Measurements from ENCODE around the gene OVOL1.

Gene OVOL1

DNA sequence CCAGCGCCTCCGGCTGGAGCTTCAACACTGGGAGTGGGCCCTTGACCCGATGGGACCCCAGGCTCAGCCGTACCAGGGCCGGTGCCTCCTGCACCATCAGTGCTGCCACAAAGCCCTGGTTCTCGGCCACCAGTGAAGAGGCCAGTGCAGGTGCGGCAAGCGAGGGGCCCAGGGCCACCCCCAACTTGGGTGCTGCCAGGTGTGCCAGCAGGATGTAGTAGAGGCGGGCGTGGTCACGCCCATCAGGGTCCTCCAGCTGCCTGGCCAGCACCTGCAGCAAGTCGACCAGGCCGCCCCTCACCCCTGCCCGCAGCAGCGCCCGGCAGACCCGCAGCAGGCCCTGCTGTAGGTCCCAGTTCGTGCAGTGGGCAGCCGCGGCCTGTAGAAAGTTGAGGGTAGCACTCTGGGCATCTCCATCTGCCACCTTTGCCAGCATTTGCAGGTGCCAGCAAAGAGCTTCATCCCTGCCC is 8.4 kb upstream of the OVOL1 start:
- DNase-seq: no peak

DNA sequence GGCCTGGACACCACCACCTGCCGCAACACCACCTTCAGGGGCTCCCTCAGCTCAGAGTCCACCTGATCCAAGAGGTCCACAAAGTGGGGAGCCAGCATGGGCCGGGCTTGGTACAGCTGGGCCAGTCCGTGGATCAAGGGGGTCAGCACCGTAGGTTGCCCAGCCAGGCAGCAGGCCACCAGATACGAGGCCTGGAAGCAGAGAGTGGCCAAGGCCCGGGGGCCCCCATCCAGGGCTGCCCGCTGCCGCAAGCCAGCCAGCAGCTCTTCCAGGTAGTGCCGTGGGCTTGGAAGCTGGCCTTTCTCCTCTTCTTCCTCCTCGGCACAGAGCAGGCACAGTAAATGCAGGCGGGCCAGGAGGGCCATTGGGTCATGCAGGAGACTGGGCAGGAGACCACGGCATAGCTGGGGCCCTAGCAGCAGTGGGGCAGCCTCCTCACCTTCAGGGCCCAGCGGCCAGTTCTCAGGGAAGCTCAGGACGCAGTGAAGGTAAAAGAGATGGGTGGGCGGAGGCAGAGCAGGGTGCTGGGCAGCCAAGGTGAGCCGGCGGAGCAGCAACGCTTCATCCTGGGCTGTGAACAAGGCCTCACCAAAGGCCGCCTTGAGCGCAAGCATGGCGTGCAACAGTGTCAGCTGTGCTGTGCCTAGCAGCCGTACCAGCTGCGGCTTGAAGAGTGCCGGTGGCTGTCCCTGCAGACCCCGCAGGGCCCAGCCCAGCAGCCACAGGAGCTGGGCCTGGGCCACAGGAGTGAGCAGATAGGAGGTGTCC is 7.8 kb upstream of the OVOL1 start:
- DNase-seq: no peak

DNA sequence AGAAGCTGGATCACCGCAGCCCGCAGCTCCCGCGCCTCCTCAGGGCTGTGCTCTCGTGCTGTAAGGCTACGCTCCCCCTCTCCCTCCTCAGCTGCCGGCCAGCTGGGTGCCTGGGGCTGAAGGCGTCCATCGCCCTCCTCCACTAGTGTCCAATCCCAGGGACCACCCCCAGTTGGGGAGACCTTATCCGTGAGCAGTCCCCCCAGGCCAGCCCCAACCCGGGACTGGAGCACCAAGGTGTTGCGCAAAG is 7.3 kb upstream of the OVOL1 start:
- DNase-seq: no peak

DNA sequence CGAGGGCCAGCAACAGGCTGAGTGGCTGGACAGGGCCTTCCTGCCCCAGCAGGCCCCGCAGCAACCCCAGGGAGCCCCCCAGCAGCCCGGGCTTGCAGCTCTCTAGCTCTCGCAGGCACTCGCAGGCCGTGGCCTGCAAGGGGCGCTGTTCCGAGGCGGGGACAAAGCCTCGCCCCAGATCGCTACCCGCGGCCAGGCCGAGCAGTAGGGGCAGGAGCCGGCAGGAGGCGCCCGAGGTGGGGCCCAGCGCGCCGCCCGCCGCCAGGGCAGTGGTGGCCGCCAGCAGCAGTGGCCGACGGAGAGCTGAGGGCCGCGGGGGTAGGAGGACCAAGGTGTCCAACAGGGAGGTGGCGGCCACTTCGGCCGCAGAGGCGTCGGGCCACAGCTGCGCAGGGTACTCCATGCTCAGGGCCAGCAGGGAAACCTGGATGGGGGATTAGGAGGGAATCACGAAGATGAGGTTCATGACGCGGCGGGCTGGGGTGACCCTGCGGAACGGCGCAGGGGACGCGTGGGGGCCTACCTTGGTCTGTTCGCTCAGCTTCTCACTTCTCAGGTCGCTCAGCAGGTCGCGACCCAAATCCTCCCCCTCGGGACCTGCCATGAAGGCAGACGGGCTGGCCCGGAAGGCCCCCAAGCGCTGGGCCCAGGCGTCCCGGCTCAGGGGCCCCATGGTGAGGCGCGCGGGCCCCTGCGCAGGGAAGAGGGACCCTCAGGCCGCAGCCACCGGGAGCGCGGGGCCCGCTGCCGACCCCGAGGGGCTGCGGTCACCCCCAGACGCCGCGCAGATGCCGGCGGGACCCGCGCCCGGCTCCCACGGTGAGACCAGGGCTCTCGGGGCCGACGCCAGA is 6.7 kb upstream of the OVOL1 start:
- peak; percentile 90 for DNase-seq

DNA sequence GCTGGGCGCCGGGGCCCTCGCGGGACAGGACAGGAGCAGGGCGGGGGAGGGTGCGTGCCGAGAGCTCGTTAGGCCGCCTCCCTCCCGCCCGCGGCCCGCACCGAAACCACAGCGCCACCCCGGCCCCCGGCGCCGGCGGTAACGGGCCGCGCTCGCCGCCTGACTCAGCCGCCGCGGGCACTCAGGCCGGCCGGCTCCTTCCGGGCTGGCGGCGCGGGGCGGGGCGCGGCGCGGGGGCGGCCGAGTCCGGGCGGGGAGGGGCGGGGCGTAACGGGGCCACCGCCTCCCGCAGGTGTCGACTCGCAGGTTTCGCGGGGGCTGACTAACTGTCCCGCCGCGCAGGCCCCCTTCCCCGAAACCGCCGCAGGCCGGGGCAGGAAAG is 6.1 kb upstream of the OVOL1 start, which contains the start of gene AP5B1:
Gene AP5B1 (minus strand): TSS at position 207 of the 382 bp plus-strand sequence. CDS start 385 bp downstream, outside the sequence.
- peak; percentile 70 for DNase-seq

DNA sequence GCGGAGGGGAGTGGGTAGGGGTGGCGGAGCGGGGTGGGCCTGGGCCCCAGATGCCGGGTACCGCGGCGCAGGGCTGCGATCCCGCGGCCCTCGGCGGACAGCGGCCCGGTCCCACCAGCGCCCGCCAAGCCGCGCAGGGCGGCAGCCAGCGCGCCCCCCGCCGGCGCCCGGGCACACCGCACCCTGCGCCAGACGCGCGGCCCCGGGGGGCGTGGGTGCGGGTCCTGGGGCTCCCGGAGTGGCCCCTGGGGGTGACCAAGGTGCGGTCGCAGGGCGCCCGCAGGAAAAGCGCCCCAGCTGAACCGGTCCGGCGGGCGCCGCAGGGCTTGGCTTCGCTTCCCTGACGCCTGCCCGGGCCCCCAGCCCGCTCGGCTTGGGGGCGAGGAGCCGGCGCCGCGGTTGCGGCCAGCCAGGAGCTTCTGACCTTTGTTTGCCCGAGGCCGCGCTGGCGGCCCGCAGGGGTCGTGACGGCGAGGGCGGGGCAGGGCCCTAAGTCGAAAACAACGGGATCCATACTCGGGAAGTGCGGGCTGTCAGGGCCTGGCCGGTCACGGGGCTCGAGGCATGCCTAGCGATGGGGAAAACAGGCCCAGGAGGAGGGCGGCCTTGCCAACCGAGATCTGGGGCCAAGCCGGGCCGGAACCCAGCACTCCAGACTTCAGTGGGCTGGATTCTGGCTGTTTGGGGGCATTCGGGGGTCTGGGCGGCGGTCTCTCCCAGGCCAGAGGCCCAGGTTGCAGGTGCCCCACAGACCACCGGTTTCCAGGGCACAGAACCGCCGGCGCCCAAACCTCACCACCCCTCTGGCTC is 5.5 kb upstream of the OVOL1 start:
- no peak for DNase-seq

DNA sequence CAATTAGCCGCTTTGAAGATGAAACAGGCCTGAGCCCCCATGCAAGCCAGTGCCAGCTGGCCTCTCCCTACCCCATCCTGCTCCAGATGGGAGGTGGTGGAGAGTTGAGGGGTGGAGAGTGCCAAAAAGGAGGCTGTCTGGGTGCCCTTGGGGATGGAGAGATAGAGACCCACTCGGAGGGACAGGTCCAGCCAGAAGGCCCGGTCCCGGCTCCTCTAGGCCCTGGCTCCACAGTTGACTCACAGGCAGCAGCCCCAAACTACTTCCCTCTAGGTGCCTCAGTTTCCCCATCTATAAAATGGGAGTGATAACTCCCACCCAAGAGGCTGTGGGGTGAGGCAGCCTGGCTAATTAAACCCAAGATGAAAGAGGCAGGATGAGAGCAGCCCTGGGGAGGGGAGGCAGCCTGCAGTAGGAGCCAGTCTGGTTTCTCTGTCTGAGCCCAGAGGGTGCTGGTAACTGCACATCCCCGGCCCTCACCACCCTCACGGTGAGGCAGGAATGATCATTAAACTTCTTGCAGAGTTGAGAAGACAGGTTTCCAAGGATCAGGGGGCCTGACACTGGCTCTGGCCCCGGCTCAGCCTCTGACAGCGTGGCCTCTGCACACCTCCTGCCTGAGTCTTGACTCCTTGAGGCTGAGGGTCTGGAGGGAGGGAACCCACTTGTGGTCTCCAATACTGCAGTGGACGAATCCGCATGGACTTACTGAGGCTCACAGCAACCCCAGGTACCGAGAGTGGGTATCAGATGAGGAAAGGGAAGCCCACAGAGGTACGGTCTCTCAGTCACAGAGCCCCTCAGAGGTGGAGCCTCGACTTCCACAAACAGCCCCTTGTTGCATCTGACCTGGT is 4.7 kb upstream of the OVOL1 start:
- no peak for DNase-seq

DNA sequence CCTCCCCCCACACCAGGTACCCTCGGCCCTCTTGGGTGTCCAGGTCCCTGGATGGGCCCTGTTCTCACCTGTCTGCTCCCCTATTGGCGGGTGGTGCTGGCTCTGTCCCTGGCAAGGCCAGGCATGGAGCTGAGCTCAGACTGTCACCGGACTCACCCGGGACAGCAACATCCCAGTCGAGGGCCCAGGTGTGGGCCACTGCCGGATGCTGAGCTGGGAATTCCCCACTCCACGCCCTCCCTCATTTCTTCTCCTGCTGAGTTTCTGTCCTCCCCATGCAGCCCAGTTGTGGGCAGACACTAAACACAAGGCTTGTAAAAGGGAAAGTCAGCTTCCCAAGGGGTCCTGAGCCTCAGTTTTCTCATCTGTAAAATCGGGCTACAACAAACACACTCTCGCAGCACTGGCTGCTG is 4.0 kb upstream of the OVOL1 start:
- DNase-seq: no peak

DNA sequence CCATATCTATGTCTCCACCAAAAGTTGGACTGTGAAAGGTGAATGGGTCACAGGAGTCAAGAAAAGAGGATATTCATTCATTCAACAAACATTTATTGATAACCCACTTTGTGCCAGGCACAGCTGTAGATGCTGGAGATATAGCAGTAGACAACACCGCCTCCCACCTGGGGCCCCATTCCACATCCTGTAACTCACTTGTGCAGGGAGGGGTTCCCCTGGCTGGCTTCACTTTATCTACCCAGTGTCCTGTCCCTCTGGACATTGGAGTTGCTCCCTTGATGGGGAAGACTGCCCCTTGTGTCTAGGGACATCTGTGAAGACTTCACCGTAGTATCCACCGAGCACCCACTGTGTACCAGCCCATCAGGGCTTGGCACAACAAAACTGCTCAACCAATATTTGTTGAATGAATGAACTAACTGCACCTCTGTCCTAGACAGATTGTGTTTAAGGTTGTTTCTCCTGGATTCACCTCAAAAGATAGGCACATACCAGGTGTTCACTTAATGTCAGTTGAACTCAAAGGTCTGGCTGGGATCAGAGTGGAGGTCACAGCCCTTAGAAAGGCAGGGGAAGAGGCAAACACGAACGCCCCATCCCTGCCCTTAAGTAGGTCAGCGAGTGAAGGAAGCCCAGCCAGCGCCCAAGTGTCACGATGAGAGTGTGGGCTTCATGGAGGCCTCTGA is 1.4 kb upstream of the OVOL1 start:
- no peak for DNase-seq

DNA sequence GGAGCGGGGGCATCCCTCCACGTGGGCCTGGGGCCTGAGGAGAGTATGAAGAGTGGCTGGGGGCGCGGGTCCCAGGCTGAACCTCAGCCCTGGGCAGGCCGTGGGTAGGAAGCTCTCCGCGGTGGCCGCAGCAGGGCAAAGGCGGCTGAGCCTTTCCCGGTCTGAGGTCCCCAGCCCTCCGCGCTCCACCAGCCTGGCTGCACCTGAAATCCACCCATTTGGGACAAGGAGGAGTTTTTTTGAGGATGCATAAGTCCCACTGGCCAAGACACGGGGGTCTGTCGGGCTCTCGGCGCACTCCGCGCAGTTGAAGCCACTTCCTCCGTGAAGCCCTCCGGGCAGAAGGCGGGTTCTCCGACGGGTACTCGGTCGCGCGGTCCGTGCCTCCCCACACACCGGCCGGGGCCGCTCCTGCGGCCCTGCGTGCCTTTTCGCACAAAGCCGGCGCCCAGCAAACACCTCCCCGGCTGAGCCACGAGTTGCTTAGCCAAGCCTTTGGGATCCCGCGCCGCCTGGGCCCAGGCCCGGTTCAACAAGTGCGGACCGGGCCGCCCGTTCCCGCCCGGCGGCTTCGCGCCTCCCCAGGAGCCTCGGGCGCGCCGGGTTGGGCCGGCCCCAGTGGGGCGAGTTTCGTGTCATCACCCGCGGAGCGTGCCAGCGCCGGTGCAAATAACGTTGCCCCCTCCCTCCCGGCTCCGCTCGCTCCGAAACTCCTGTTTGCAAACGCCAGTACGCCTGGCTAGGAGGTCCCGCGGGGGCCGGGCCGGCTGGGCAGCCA is 666 bp upstream of the OVOL1 start:
- DNase-seq: no peak

DNA sequence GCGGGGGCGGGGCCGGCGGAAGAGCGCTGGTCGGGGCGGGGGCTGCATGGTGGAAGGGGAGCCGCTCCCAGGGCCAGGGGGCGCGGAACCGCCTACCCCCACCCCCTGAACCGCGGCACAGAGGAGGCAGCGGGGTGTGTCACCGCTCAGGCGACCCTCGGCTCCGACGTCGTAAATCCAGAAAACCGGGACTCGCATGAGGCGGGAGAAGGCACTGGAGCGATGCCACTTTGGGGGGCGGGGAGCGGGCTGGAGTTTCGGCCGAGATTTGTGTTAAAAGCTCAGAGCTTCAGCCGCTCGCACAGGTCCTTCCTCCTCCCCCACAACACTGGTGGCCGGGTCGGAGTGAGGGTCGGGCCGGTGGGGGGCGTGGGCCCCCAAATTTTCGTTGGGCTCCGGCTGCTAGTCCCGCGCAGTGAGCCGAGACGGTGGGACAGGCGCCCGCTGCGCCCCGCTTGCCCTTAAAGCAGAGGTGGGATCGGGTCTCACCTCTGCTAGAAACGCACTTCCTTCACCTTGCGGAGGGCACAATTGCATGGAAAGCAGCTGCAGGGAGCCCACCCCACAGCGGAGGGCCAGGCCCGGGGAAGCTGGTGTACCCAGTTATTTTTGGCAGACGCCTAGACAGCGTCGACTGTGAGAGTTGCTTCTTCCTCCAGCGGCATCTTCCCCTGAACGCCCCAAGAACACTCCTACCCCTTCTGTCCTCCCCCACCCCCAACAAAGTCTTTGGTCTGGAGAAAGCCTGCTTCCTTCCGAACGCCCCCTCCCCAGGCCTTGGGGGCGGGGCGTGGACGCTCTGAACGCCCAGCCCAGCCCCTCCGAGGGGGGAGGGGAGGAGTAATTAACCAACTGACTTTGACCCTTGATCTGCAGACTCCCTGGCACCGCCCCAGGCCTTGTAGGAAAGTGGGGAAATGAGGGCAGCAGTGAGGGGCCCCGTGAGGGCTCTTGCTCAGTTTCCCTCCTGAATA is 1.1 kb downstream of the OVOL1 start:
- DNase-seq: no peak

DNA sequence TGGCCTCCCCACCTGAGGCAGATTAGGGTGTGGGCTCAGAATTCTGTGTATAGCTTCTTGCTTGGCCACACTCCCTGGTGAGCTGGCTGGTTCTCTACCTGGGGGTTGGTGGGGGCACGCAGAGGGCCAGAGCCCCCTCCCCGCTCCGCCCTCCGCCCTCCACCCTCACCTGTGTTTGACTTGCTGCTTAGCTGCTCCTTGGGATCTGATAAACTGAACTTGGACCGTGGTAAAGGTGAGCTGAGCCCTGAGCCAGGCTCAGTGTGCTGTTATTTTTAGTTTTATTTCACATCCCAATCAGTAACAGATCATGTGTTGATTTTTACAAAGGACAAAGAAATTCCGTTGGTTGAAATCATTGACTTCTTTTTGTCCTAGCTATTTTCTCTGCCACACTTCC is 2.0 kb downstream of the OVOL1 start:
- DNase-seq: no peak

DNA sequence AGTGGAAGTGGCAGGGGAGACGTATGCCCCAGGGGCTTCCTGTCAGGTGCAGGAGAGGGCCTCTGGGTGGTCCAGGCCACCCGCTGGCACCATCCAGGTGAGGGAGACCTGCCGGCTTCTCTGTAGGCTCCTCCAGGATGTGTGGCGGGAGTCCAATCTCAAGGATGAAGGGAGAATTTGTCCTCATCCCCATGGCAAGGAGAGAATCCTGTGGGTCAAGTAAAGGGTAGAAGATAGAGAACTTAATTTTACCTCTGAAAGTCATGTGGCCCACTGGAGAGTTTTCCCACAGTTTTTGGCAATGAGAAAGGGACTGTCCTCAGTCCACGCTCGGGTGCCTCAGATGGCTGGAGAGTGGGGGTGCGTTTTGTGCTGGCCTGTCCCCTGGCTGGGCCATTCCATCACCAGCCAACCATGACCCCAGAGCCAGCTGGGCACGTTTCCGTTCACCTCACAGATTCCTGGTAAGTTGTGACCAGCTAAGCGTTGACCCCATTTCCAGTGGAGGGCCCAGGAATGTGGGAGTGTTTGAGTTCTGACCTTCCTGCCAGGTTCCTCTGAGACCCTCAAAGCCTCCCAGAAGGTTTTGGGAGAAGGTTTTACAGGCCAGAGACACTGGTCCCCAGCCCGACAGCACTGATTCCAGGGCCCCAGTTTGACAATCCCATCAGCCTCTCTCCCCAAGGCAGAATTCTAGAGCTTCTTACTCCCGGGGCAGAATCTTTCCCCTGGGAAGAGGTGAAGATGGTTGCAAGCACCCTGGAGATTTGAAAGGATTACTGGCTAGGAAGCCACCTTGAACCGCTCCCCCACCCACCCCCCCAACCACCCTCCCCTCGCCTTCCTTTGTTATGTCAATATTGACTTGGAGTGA is 2.6 kb downstream of the OVOL1 start:
- no peak for DNase-seq

DNA sequence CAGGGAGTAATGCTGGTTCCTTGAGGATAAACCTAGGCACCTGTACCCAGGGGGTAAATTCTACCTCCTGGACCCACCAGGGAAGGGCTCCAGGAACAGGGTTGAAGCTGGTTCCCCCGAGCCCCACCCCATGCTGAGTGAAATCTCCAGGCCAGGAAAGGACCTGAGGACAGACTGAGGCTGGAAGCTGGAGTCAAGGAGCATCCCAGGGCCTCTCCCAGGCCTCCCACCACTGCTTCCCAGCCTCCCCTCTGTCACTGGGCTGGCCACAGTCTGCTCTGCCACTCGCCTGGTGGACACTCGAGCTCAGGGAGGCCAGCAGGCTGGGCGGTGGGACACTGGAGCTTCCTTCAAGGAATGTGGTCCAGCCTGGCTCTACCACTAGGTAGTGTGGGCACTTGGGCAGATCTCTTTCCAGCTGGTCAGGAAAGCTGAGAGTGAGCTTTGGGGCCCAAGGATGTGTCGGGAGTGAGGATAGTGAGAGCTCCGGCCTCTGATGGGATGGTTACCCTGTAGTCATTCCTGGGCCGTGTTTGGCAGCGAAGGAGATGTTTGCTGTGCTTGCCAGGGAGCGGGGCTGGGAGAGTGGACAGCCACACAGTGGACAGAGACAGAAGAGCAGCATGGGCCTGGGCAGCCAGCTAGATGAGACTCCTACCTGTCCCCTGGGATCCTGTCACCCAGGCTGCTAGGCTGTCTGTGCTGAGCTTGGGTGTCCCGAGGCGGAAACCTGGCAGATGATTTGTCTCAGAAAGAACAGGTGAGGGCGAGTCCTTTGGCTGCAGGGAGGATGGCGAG is 3.4 kb downstream of the OVOL1 start:
- DNase-seq: no peak

DNA sequence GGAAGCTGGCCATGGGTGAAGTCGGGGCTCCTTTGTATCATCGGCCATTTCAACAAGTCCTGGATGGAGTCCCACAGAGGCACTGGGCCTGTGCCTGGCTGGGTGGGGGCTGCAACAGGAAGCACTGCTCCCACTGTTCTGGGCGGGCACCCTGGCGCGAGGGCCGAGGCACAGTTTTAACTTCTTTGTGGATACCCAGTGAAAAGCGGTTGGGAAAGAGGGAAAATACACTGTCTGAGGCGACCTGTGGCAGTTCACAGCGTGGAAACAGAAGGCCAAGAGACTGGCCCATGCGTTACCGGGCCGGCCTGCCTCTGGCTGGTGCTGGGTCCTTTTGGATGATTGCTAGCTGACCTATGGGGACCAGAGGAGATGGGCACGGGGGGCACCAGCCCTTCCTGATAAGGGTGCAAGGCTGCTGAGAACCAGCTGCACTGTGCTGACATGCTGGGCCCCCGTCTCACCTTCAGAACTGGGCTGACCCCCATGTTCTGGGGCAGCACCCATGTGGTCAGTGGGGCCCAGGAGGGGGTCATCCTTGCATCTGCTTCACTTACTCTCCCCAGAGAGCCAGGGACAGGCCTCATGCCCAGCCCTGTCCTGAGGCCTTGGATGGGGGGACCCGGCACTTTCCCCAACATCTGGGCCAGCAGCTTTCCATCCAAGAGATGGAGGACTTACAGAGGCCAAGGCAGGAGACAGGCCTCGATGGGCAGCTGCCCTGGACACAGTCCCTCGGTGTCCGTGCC is 4.2 kb downstream of the OVOL1 start:
- DNase-seq: no peak

DNA sequence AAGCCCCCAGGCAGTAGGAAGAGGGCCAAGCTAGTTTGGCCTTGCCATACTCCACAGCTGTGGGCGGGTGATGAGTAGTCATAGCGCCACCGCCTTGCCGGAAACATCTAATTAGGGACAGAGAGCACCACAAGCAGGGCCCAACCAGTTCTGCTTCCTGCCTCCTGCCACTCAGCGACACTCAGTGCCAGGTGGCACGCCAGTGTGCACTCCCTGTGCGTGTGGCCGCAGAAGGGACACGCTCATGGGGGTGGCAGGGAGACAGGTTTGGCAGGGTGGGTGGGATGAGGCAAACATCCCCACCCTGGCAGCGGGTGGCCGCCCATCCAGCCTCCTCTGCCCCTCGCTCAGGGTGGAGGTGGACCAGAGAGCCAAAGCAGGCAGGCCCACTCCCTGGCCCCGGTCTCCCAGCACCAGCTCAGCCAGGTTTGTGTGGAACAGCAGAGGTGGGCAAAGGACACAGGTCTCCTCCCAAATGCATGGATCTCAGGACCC is 4.9 kb downstream of the OVOL1 start:
- no peak for DNase-seq

DNA sequence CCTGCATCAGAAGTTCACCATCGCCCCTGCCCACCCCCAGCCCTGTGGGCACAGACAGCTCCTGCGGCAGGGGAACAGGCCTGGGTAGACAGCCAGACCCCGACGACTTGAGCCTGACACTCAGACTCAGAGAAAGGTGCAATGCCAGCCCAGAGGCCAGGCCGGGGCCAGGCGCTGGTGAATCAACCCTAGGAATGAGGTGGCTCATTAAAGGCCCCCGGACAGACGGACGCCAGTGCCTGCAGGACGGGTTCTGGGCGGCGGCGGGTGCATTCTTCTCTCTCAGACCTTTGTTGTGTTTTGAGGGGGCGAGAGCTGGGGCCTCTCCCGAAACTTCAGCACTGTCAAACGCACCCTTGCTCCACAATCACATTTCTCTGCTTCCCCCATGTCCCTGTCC is 5.6 kb downstream of the OVOL1 start:
- no peak for DNase-seq
